B cell (primary cell): ENCODE results near the gene CNOT6L. TPM values are rescaled to one million over a fixed set of nuclear protein-coding genes. Genes with fewer than 3 reads are reported as not detected.

Experiments
- ATAC-seq: fragments of 200-7000 bp; cut with Tn5 transposase; one replicate; pipeline ENCODE4 v1.10.0; 2021; ENCODE audit warnings: low read depth, mild to moderate bottlenecking, moderate number of reproducible peaks, moderate library complexity
- CTCF ChIA-PET: fragments of 350-600 bp; sonication (Branson Sonifier 250); formaldehyde crosslinking; loops from one replicate; lab custom pipeline; 2021; ENCODE audit warnings: antibody characterized with exemption, inconsistent platforms; lab: Charles Lee
- POLR2A ChIA-PET: fragments of 350-600 bp; sonication (Branson Sonifier 250); formaldehyde crosslinking; loops from one replicate; lab custom pipeline; 2021; ENCODE audit warnings: antibody characterized with exemption; lab: Charles Lee
- DNase-seq: peaks from one replicate; pipeline ENCODE4 v3.0.0; 2013
- H2AFZ ChIP-seq: 2 replicates; pipeline ENCODE4 v1.6.1; 2012; ENCODE audit warnings: mild to moderate bottlenecking, low read depth, low read length; ENCODE audit not compliant: insufficient read depth, poor library complexity, severe bottlenecking
- H3K27ac ChIP-seq, 2 donors: 1 replicate in 1 of 2; 2 replicates in 1 of 2; pipeline ENCODE4 v1.5.1; 2012 to 2013; ENCODE audit warnings: low read length in 2 of 2, mild to moderate bottlenecking in 2 of 2, moderate library complexity in 1 of 2
- H3K27me3 ChIP-seq, 4 experiments: fragments of 200-600 bp in 1 of 4; sonication (generic) in 1 of 4; replicated peaks in 1 of 4; 1 replicate in 2 of 4; 2 replicates in 2 of 4; pipeline versions ENCODE4 v1.6.1 to v1.7.0; 2013 to 2016; ENCODE audit warnings: low read length in 3 of 4, mild to moderate bottlenecking in 2 of 4, mixed read lengths in 1 of 4, moderate library complexity in 1 of 4; ENCODE audit not compliant: insufficient read depth in 4 of 4, control insufficient read depth in 3 of 4; ENCODE audit errors: control extremely low read depth in 1 of 4
- H3K36me3 ChIP-seq, 2 experiments: replicated peaks in 1 of 2; 1 replicate in 1 of 2; 2 replicates in 1 of 2; pipeline versions ENCODE4 v1.6.1 to v1.7.1; 2013; ENCODE audit warnings: low read length in 1 of 2; ENCODE audit not compliant: insufficient read depth in 2 of 2, control insufficient read depth in 1 of 2; ENCODE audit errors: control extremely low read depth in 1 of 2, extremely low read depth in 1 of 2
- H3K4me1 ChIP-seq, 2 donors: fragments of 200-600 bp in 1 of 2; sonication (generic) in 1 of 2; 1 replicate in 1 of 2; 2 replicates in 1 of 2; pipeline versions ENCODE4 v1.5.1 to v1.6.1; 2013 to 2017; ENCODE audit warnings: low read length in 2 of 2; ENCODE audit not compliant: control insufficient read depth in 2 of 2, insufficient read depth in 2 of 2
- H3K4me2 ChIP-seq: replicated peaks from 2 replicates; pipeline ENCODE3; 2012; ENCODE audit warnings: mild to moderate bottlenecking, low read depth, low read length; ENCODE audit not compliant: poor library complexity, severe bottlenecking
- H3K4me3 ChIP-seq, 5 experiments: fragments of 200-600 bp in 1 of 5; sonication (generic) in 1 of 5; 1 replicate in 3 of 5; 2 replicates in 2 of 5; pipeline versions ENCODE4 v1.5.1 to v1.7.0; 2011 to 2016; ENCODE audit warnings: low read length in 4 of 5, mild to moderate bottlenecking in 4 of 5, low read depth in 2 of 5, control low read depth in 1 of 5, moderate library complexity in 1 of 5; ENCODE audit not compliant: insufficient read depth in 1 of 5; ENCODE audit errors: control extremely low read depth in 1 of 5, extremely low read depth in 1 of 5
- H3K79me2 ChIP-seq: fragments of 200-600 bp; sonication (generic); one replicate; pipeline ENCODE4 v1.6.0; 2016; ENCODE audit warnings: low read length; ENCODE audit not compliant: control insufficient read depth, insufficient read depth
- H3K9ac ChIP-seq: fragments of 200-600 bp; sonication (generic); 2 replicates; pipeline ENCODE4 v1.6.1; 2017; ENCODE audit warnings: mild to moderate bottlenecking, low read length, moderate library complexity
- H3K9me3 ChIP-seq, 3 donors: one replicate each; pipeline versions ENCODE4 v1.6.1 to v1.7.1; 2013; ENCODE audit warnings: low read length in 2 of 3; ENCODE audit not compliant: control insufficient read depth in 2 of 3, insufficient read depth in 1 of 3; ENCODE audit errors: control extremely low read depth in 1 of 3
- H4K20me1 ChIP-seq: 2 replicates; pipeline ENCODE4 v1.6.0; 2012; ENCODE audit warnings: mild to moderate bottlenecking, low read length; ENCODE audit not compliant: insufficient read depth, control insufficient read depth, poor library complexity, severe bottlenecking
- H3K27ac Mint-ChIP-seq: one replicate; pipeline ENCODE4 v1.8.0; 2021; ENCODE audit warnings: mixed read lengths
- H3K27me3 Mint-ChIP-seq: one replicate; pipeline ENCODE4 v1.8.0; 2021; ENCODE audit warnings: mixed read lengths
- H3K4me1 Mint-ChIP-seq: one replicate; pipeline ENCODE4 v1.8.0; 2021; ENCODE audit warnings: mixed read lengths
- H3K4me3 Mint-ChIP-seq: one replicate; pipeline ENCODE4 v1.8.0; 2021; ENCODE audit warnings: mixed read lengths
- H3K9me3 Mint-ChIP-seq: one replicate; pipeline ENCODE4 v1.8.0; 2022; ENCODE audit warnings: mixed read lengths; ENCODE audit not compliant: insufficient read depth
- CTCF ChIP-seq: fragments of 200-600 bp; IDR thresholded peaks from one replicate; pipeline ENCODE4 v1.8.0; 2022; ENCODE audit warnings: antibody characterized with exemption, mild to moderate bottlenecking
- EZH2 ChIP-seq: IDR thresholded peaks from 2 replicates; pipeline ENCODE4 v1.6.1; 2012; ENCODE audit warnings: borderline replicate concordance, low read depth, mild to moderate bottlenecking, moderate library complexity, low read length; ENCODE audit not compliant: insufficient read depth, poor library complexity, severe bottlenecking
- WGBS: methylation state at CpG from one replicate; pipeline ENCODE4 v1.1.5; 2013; ENCODE audit warnings: missing lambda C conversion rate; ENCODE audit not compliant: insufficient coverage; 5-methylcytosine and 5-hydroxymethylcytosine counted together
- intact Hi-C: fragments of 100-400 bp; cut with micrococcal nuclease; formaldehyde crosslinking; loops from one replicate; pipeline ENCODE4 v1.10.0; 2022
- polyA plus RNA-seq: library from polyadenylated mRNA; depleted of rRNA; stranded (reverse); fragments of >200 nt; gene quantifications from 2 replicates; pipeline ENCODE4 v1.2.3, GENCODE V29; 2012
- total RNA-seq, 2 donors: library from RNA; stranded (reverse); fragments of 120-200 nt in 1 of 2; gene quantifications; 1 replicate in 1 of 2; 2 replicates in 1 of 2; pipeline versions ENCODE4 v1.2.3 to v1.2.4, GENCODE V29; 2013 to 2022

The CNOT6L gene
- total and polyA plus RNA-seq, 2 donors (not counting 1 experiment from before 2014, with no cell fraction given) = 18.8 to 119 TPM

- POLR2A ChIA-PET = no interaction called here
- Histone ChIP-seq H3K27me3 (no peaks in the 10 kb centered on the region), H3K4me3 (no peak overlapping the region), H3K4me2 (no peak overlapping the region), H3K9ac (no peak overlapping the region), H2AFZ (no peak overlapping the region), H3K9me3 (no peaks in the 10 kb centered on the region), H3K79me2 (peaks cover 28% of the 10 kb centered on the region), H3K27ac (no peak overlapping the region), H3K4me1 (no peaks in the 10 kb centered on the region), H4K20me1 (peaks cover 27% of the 10 kb centered on the region), H3K36me3 (peaks cover 13 to 40% of the 10 kb centered on the region in 2 experiments)
- H3K27me3 Mint-ChIP-seq = no peaks in the 10 kb centered on the region
- no peaks in the 10 kb centered on the region for H3K9me3 Mint-ChIP-seq
- no CpG with 5 or more reads among the region's 2 CpGs for WGBS
- no peak for ATAC-seq
- H3K27ac Mint-ChIP-seq = no peak overlapping the region
- CTCF ChIA-PET = no interaction called here
- intact Hi-C loops = loop anchor here (2.0 kb wide), 1 partner anchor 15 kb away; no protein-coding TSS in a partner anchor
- peaks cover 5% of the 10 kb centered on the region for H3K4me1 Mint-ChIP-seq
- no peak for TF ChIP-seq EZH2
- TF ChIP-seq CTCF = no peak
- no peak overlapping the region for H3K4me3 Mint-ChIP-seq
- no peak for DNase-seq
These were observed 73.4 kb downstream of the CNOT6L start for GRCh38 chr4:77745792-77746191.

GRCh38 chr4:77742054-77742453, 77.1 kb downstream of the CNOT6L start:
- H3K4me1 Mint-ChIP-seq = peaks cover 7% of the 10 kb centered on the region
- intact Hi-C loops = no loop called here

More at GRCh38 chr4:77742054-77742453, 77.1 kb downstream of the CNOT6L start:
- ChIA-PET CTCF (no interaction called here), POLR2A (no interaction called here)
- Mint-ChIP-seq H3K27me3 (no peaks in the 10 kb centered on the region), H3K4me3 (no peak overlapping the region), H3K27ac (no peak overlapping the region), H3K9me3 (no peaks in the 10 kb centered on the region)
- ATAC-seq = no peak
- Histone ChIP-seq H4K20me1 (peaks cover 9% of the 10 kb centered on the region), H3K27me3 (no peaks in the 10 kb centered on the region), H3K9me3 (no peaks in the 10 kb centered on the region), H2AFZ (no peak overlapping the region), H3K36me3 (peaks cover 15 to 57% of the 10 kb centered on the region in 2 experiments), H3K9ac (no peak overlapping the region), H3K27ac (no peak overlapping the region), H3K4me1 (no peaks in the 10 kb centered on the region), H3K79me2 (peaks cover 15% of the 10 kb centered on the region), H3K4me3 (no peak overlapping the region), H3K4me2 (no peak overlapping the region)
- no CpG with 5 or more reads among the region's 2 CpGs for WGBS
- no peak for TF ChIP-seq CTCF
- no peak for TF ChIP-seq EZH2
- no peak for DNase-seq
